ENCODE results near the gene NR6A1.
A peak's percentile ranks its signal among the peaks of the same experiment; 100 is the strongest.

Gene NR6A1

DNA sequence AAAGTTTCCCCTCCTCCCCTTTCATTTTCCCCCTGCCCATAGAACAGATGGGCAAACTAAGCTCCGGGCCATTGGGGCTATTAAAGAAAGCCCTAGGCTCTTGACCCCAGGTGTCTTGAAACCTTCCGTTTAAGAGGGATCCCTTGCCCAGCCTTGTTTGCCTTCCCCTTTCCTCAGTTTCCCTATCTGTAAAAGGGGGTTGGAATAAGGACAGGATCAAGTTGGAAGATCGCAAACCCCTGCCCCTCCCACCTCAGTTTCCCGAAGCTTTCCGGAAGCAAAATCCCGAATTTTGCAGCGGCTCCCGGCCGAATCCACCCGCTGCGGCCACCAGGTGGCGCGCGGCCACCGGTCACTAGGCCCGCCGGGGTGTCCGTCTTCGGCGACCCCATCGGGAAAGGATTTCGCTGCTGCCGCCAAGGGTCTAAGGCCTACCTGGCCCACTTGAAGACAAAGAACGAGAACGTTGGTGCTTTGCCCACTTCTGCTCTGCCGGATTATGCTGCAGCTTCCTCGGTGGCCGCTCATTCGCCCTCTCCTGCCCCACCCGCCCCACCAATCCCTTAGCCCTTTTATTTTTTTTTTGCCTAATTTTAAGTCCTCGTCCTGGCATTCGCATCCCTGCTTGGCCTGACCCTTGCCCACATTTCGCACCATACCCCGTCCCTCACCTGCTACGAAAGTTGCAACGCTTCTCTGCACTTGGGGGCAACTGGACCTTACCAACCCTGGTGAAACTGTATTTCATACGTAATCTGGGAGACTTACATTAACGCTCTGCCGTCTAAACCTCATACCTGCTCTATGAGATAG lies 962 bp upstream of the NR6A1 start:
- Histone ChIP-seq H3K27ac (ENCODE audit: extremely low read depth, low read depth, low read length) (no peak overlapping the region), H3K36me3 (ENCODE audit: control insufficient read depth in 2 of 2, insufficient read depth in 1 of 2, low read length in 2 of 2) (no peaks in the 10 kb centered on the region), H3K4me3 (ENCODE audit: low read depth, low read length) (peak overlapping the region; percentile 40), H3K4me1 (ENCODE audit: control insufficient read depth, insufficient read depth, low read length) (peaks cover 14% of the 10 kb centered on the region), H3K9me3 (ENCODE audit: control insufficient read depth, insufficient read depth, low read depth, low read length) (no peaks in the 10 kb centered on the region)
- ChIA-PET POLR2A (interaction anchor here (0.8 to 11.9 kb wide), 8 partner anchors 11 to 469 kb away, joined by 3 to 201 read pairs (median 6); partner anchors contain the start of genes ARPC5L, HSPA5, RPL35 and WDR38), CTCF (interaction anchor here (0.6 to 16.2 kb wide), 41 partner anchors 8 to 591 kb away, joined by 3 to 1257 read pairs (median 5); partner anchors contain the start of genes ARPC5L, RPL35 and WDR38)
- TF ChIP-seq ZSCAN30 (tag by site-specific recombination; IDR thresholded peaks at IDR 0.05) (peak; percentile 73), GLIS2 (tag by site-specific recombination; IDR thresholded peaks at IDR 0.05) (0 out of 2 replicates have a peak, but pooled peaks have one; percentile 29), ZNF768 (tag by site-specific recombination; IDR thresholded peaks at IDR 0.05) (no peak), REPIN1 (tag by site-specific recombination; IDR thresholded peaks at IDR 0.05; ENCODE audit: low read depth) (no peak), ZNF121 (tag by site-specific recombination; IDR thresholded peaks at IDR 0.05) (peak; percentile 96), YY1 (tag by site-specific recombination; IDR thresholded peaks at IDR 0.05) (peak; percentile 28; the same call in 1 of the 2 replicates), ZNF610 (tag by site-specific recombination; IDR thresholded peaks at IDR 0.05; ENCODE audit: borderline replicate concordance) (no peak), TRIM28 (IDR thresholded peaks at IDR 0.05; ENCODE audit: borderline replicate concordance, low read length) (no peak), ZNF830 (tag by site-specific recombination; IDR thresholded peaks at IDR 0.05; ENCODE audit: low read depth) (no peak), KLF10 (tag by site-specific recombination; IDR thresholded peaks at IDR 0.05) (peak; percentile 56), ZNF423 (tag by site-specific recombination; IDR thresholded peaks at IDR 0.05) (no peak), WT1 (tag by site-specific recombination; IDR thresholded peaks at IDR 0.05) (0 out of 2 replicates have a peak, but pooled peaks have one; percentile 10)
- TF ChIP-seq, protein P1, sequence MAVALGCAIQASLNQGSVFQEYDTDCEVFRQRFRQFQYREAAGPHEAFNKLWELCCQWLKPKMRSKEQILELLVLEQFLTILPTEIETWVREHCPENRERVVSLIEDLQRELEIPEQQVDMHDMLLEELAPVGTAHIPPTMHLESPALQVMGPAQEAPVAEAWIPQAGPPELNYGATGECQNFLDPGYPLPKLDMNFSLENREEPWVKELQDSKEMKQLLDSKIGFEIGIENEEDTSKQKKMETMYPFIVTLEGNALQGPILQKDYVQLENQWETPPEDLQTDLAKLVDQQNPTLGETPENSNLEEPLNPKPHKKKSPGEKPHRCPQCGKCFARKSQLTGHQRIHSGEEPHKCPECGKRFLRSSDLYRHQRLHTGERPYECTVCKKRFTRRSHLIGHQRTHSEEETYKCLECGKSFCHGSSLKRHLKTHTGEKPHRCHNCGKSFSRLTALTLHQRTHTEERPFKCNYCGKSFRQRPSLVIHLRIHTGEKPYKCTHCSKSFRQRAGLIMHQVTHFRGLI (tag by site-specific recombination; IDR thresholded peaks at IDR 0.05) = no peak
- TF ChIP-seq, protein P2, sequence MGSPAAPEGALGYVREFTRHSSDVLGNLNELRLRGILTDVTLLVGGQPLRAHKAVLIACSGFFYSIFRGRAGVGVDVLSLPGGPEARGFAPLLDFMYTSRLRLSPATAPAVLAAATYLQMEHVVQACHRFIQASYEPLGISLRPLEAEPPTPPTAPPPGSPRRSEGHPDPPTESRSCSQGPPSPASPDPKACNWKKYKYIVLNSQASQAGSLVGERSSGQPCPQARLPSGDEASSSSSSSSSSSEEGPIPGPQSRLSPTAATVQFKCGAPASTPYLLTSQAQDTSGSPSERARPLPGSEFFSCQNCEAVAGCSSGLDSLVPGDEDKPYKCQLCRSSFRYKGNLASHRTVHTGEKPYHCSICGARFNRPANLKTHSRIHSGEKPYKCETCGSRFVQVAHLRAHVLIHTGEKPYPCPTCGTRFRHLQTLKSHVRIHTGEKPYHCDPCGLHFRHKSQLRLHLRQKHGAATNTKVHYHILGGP (tag by site-specific recombination; IDR thresholded peaks at IDR 0.05) = no peak
- TF ChIP-seq, protein P3, sequence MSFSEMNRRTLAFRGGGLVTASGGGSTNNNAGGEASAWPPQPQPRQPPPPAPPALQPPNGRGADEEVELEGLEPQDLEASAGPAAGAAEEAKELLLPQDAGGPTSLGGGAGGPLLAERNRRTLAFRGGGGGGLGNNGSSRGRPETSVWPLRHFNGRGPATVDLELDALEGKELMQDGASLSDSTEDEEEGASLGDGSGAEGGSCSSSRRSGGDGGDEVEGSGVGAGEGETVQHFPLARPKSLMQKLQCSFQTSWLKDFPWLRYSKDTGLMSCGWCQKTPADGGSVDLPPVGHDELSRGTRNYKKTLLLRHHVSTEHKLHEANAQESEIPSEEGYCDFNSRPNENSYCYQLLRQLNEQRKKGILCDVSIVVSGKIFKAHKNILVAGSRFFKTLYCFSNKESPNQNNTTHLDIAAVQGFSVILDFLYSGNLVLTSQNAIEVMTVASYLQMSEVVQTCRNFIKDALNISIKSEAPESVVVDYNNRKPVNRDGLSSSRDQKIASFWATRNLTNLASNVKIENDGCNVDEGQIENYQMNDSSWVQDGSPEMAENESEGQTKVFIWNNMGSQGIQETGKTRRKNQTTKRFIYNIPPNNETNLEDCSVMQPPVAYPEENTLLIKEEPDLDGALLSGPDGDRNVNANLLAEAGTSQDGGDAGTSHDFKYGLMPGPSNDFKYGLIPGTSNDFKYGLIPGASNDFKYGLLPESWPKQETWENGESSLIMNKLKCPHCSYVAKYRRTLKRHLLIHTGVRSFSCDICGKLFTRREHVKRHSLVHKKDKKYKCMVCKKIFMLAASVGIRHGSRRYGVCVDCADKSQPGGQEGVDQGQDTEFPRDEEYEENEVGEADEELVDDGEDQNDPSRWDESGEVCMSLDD (tag by site-specific recombination; IDR thresholded peaks at IDR 0.05) = peak; percentile 86
- TF ChIP-seq, protein P4, sequence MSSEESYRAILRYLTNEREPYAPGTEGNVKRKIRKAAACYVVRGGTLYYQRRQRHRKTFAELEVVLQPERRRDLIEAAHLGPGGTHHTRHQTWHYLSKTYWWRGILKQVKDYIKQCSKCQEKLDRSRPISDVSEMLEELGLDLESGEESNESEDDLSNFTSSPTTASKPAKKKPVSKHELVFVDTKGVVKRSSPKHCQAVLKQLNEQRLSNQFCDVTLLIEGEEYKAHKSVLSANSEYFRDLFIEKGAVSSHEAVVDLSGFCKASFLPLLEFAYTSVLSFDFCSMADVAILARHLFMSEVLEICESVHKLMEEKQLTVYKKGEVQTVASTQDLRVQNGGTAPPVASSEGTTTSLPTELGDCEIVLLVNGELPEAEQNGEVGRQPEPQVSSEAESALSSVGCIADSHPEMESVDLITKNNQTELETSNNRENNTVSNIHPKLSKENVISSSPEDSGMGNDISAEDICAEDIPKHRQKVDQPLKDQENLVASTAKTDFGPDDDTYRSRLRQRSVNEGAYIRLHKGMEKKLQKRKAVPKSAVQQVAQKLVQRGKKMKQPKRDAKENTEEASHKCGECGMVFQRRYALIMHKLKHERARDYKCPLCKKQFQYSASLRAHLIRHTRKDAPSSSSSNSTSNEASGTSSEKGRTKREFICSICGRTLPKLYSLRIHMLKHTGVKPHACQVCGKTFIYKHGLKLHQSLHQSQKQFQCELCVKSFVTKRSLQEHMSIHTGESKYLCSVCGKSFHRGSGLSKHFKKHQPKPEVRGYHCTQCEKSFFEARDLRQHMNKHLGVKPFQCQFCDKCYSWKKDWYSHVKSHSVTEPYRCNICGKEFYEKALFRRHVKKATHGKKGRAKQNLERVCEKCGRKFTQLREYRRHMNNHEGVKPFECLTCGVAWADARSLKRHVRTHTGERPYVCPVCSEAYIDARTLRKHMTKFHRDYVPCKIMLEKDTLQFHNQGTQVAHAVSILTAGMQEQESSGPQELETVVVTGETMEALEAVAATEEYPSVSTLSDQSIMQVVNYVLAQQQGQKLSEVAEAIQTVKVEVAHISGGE (tag by site-specific recombination; conservative IDR thresholded peaks at IDR 0.05; ENCODE audit: low read depth) = 0 out of 2 replicates have a peak, but pooled peaks have one; percentile 18
- TF ChIP-seq, protein P5, sequence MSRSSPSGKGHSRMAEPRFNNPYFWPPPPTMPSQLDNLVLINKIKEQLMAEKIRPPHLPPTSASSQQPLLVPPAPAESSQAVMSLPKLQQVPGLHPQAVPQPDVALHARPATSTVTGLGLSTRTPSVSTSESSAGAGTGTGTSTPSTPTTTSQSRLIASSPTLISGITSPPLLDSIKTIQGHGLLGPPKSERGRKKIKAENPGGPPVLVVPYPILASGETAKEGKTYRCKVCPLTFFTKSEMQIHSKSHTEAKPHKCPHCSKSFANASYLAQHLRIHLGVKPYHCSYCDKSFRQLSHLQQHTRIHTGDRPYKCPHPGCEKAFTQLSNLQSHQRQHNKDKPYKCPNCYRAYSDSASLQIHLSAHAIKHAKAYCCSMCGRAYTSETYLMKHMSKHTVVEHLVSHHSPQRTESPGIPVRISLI (tag by site-specific recombination; IDR thresholded peaks at IDR 0.05) = no peak
- TF ChIP-seq, protein P6, sequence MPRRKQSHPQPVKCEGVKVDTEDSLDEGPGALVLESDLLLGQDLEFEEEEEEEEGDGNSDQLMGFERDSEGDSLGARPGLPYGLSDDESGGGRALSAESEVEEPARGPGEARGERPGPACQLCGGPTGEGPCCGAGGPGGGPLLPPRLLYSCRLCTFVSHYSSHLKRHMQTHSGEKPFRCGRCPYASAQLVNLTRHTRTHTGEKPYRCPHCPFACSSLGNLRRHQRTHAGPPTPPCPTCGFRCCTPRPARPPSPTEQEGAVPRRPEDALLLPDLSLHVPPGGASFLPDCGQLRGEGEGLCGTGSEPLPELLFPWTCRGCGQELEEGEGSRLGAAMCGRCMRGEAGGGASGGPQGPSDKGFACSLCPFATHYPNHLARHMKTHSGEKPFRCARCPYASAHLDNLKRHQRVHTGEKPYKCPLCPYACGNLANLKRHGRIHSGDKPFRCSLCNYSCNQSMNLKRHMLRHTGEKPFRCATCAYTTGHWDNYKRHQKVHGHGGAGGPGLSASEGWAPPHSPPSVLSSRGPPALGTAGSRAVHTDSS (tag by site-specific recombination; IDR thresholded peaks at IDR 0.05) = 0 out of 2 replicates have a peak, but pooled peaks have one; percentile 16
- TF ChIP-seq, protein P7, sequence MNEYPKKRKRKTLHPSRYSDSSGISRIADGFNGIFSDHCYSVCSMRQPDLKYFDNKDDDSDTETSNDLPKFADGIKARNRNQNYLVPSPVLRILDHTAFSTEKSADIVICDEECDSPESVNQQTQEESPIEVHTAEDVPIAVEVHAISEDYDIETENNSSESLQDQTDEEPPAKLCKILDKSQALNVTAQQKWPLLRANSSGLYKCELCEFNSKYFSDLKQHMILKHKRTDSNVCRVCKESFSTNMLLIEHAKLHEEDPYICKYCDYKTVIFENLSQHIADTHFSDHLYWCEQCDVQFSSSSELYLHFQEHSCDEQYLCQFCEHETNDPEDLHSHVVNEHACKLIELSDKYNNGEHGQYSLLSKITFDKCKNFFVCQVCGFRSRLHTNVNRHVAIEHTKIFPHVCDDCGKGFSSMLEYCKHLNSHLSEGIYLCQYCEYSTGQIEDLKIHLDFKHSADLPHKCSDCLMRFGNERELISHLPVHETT (tag by site-specific recombination; IDR thresholded peaks at IDR 0.05) = no peak
- TF ChIP-seq, protein P8, sequence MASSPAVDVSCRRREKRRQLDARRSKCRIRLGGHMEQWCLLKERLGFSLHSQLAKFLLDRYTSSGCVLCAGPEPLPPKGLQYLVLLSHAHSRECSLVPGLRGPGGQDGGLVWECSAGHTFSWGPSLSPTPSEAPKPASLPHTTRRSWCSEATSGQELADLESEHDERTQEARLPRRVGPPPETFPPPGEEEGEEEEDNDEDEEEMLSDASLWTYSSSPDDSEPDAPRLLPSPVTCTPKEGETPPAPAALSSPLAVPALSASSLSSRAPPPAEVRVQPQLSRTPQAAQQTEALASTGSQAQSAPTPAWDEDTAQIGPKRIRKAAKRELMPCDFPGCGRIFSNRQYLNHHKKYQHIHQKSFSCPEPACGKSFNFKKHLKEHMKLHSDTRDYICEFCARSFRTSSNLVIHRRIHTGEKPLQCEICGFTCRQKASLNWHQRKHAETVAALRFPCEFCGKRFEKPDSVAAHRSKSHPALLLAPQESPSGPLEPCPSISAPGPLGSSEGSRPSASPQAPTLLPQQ (tag by site-specific recombination; IDR thresholded peaks at IDR 0.05) = peak; percentile 32; the same call in 1 of the 2 replicates

Data from HEK293 (cell line).